NCI-H2081 (cell line): Measurements from ENCODE around the gene GCH1.

ENCODE experiments used
- DNase-seq, 2 experiments: peaks; one replicate each; lab custom pipeline; 2025; lab: John Stamatoyannopoulos, UW

Gene GCH1

DNA sequence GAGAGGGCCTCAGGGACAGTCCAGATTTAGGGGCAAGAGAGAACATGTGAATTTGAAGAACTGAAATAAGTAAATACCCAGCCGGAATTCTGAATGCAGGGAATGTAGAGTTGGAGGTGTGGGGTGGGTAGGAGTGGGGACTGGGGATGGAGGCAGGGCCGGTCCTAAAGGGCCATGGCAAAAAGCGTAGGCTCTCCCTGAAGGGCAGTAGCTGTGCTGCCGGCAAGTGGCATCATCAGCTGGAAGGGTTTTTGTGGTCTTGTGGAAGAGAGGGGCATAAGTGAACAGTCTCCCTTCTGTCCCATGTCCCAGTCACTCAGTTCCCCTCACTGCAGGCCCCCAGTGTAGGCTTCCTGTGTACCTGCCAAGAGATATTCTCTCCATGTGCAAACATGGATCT is 104.6 kb downstream of the GCH1 start:
- no peak for DNase-seq

DNA sequence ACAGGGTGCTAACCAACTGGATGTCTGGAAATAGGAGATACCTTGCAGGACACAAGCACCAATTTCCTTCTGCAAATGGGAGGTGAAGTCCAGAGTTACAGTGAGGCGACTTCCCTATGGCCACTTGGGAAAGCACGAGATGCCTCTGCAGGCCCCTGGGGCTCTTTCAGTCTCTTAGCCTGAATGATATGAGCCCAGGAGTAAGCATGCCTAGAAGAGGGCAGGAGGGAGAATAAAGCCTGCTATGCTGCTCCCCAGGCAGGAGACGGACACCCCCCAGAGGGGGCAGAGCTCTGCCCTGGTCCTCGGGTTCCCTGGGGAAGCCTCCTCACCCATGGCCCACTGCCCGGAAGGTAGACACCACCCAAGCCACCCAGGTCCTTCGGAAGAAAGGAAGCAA is 105.1 kb downstream of the GCH1 start:
- DNase-seq, result no peak

DNA sequence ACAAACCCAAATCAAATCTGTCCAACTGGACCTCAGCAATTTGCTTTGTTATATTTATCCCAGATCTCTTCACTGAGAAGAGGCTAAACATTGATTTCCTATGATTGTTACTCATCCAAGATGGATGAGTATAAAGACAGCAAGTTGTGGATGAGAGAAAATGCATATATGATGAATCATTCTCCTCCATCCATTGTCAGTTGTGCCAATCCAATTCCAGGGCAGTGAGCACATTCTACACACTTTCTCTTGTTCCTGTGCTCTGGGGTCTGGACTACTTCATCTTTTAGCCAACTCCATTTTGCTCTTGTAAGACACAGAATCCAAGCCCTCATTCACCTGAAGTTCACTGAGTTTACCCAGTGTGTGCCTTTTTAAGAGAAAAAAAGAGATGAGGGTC is 105.7 kb downstream of the GCH1 start:
- no peak for DNase-seq

DNA sequence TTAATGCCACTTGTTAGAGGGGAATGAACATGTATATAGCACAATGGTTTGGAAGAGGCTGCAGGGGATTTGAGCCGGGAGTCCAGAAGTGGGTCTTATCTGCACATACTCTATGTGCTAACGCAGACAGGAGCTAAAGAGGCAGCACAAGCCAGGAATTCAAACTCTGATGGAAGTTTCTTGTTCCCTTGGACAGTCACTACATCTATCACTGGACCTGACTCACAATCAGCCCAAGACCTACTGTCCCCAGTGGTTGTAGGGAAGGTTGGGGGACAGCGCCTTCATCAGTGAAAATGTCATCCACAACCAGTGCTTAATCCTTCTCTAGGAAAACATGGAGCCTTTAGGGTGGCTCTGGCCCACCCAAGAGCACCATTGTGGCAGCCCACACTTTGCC is 107.8 kb downstream of the GCH1 start:
- no peak for DNase-seq

DNA sequence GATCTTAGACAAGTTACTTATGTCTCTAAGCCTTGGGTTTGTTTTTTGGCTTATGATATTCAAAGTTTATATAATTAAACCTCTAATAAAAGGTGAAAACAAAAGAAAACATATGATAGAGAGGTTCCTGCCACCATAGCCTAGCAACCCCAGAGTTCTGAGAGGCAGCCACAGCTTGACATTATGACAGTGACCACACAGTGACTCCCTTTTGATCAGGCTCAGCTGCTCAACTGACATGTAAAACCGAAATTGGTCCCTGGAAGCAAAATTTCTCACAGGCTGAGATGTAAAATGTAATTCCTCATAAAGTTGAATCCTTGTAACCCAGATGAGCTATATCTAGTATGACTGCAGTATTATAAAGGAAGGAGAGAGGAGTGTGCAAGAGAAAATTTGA is 108.5 kb downstream of the GCH1 start:
- no peak for DNase-seq

DNA sequence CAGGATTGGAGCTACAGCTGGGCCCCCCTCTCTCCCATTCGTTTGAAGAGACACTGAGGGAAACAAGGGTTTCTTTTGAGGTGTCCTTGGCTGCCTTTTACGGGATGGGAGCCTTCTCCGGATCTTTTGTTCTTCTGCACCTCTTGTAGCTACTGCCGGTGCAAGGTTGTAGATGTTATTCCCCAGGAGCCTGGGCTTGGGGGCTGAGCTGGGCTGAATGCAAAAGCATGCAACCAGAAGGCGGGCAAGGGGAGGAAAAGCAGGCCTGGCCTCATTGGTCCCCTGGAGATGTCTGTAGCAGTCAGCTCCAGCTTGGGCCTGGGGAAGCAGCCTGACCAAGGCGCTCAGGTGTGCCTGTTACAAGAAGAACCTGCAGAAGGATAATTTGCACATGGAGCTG is 110.3 kb downstream of the GCH1 start:
- DNase-seq, result no peak
